Keratinocyte (primary cell): Measurements from ENCODE around the gene CD244. TPM values are rescaled to one million over a fixed set of nuclear protein-coding genes. Genes with fewer than 3 reads are reported as not detected.

Experiments
- DNase-seq: peaks from one replicate; pipeline ENCODE4 v3.0.0-alpha.2; 2011; ENCODE audit warnings: low read depth, missing footprints, low spot score
- FAIRE-seq: peaks from 2 replicates; lab custom pipeline; 2011; peaks lifted over from hg19 to GRCh38; lab: Jason Lieb, UNC
- H2AFZ ChIP-seq: 2 replicates; pipeline ENCODE4 v1.6.0; 2012; ENCODE audit warnings: low read length, control low read depth, inconsistent platforms; ENCODE audit not compliant: control insufficient read depth
- H3K27ac ChIP-seq: 2 replicates; pipeline ENCODE4 v1.5.1; 2011; ENCODE audit warnings: low read length; ENCODE audit not compliant: control insufficient read depth, insufficient read depth
- H3K27me3 ChIP-seq: 3 replicates; pipeline ENCODE4 v1.6.0; 2011; ENCODE audit warnings: low read length; ENCODE audit not compliant: control insufficient read depth, insufficient read depth; ENCODE audit errors: extremely low read depth
- H3K36me3 ChIP-seq, 2 experiments: 2 replicates in 1 of 2; 3 replicates in 1 of 2; pipeline ENCODE4 v1.5.1; 2011; ENCODE audit warnings: low read length in 2 of 2, mild to moderate bottlenecking in 1 of 2; ENCODE audit not compliant: control insufficient read depth in 2 of 2, insufficient read depth in 2 of 2; ENCODE audit errors: extremely low read depth in 1 of 2
- H3K4me1 ChIP-seq: 3 replicates; pipeline ENCODE4 v1.5.1; 2011; ENCODE audit warnings: low read length; ENCODE audit not compliant: control insufficient read depth, insufficient read depth; ENCODE audit errors: extremely low read depth
- H3K4me2 ChIP-seq: 3 replicates; pipeline ENCODE4 v1.6.0; 2011; ENCODE audit warnings: low read depth, low read length; ENCODE audit not compliant: control insufficient read depth, insufficient read depth; ENCODE audit errors: extremely low read depth
- H3K4me3 ChIP-seq, 3 experiments: fragments of 200-600 bp in 1 of 3; sonication (generic) in 1 of 3; 2 replicates in 2 of 3; 3 replicates in 1 of 3; pipeline ENCODE4 v1.5.1; 2011 to 2016; ENCODE audit warnings: low read length in 3 of 3, mild to moderate bottlenecking in 3 of 3, control low read depth in 2 of 3, inconsistent platforms in 1 of 3, low read depth in 1 of 3, mixed read lengths in 1 of 3, mixed run types in 1 of 3, moderate library complexity in 1 of 3; ENCODE audit not compliant: control insufficient read depth in 2 of 3, insufficient read depth in 2 of 3; ENCODE audit errors: extremely low read depth in 1 of 3
- H3K79me2 ChIP-seq: 2 replicates; pipeline ENCODE4 v1.6.0; 2012; ENCODE audit warnings: low read length; ENCODE audit not compliant: control insufficient read depth, insufficient read depth
- H3K9ac ChIP-seq: 3 replicates; pipeline ENCODE4 v1.6.0; 2011; ENCODE audit warnings: low read length; ENCODE audit not compliant: control insufficient read depth, insufficient read depth; ENCODE audit errors: extremely low read depth
- H3K9me1 ChIP-seq: 3 replicates; pipeline ENCODE4 v1.6.0; 2011; ENCODE audit warnings: low read length; ENCODE audit not compliant: control insufficient read depth, insufficient read depth; ENCODE audit errors: extremely low read depth
- H3K9me3 ChIP-seq: 2 replicates; pipeline ENCODE4 v1.5.1; 2012; ENCODE audit warnings: low read depth, low read length; ENCODE audit not compliant: control insufficient read depth
- H4K20me1 ChIP-seq: 3 replicates; pipeline ENCODE4 v1.6.0; 2011; ENCODE audit warnings: low read length; ENCODE audit not compliant: control insufficient read depth, insufficient read depth; ENCODE audit errors: extremely low read depth
- CTCF ChIP-seq, 3 experiments: IDR thresholded peaks in 1 of 3; conservative IDR thresholded peaks in 1 of 3; optimal IDR thresholded peaks in 1 of 3; 2 replicates in 2 of 3; 3 replicates in 1 of 3; pipeline versions ENCODE3 to v1.5.1; 2011; ENCODE audit warnings: low read length in 3 of 3, mild to moderate bottlenecking in 3 of 3, moderate library complexity in 2 of 3, control low read depth in 1 of 3, inconsistent platforms in 1 of 3; ENCODE audit not compliant: insufficient read depth in 2 of 3; ENCODE audit errors: extremely low read depth in 1 of 3
- EZH2 ChIP-seq: IDR thresholded peaks from one replicate; pipeline ENCODE4 v1.6.1; 2012; ENCODE audit warnings: inconsistent platforms, mild to moderate bottlenecking, low read length, moderate library complexity
- dilution Hi-C: fragments of 300-500 bp; cut with MboI; formaldehyde crosslinking; loops from one replicate; pipeline ENCODE4 v1.7.0; 2020; ENCODE audit warnings: low sequenced_read_pairs; ENCODE audit not compliant: extremely low pct_ligation_motif_present
- polyA plus RNA-seq, 5 experiments: library from polyadenylated mRNA; depleted of rRNA in 3 of 5; stranded (reverse) in 3 of 5; stranded (forward) in 1 of 5; unstranded in 1 of 5; fragments of >200 nt; gene quantifications; 1 replicate in 1 of 5; 2 replicates in 3 of 5; 3 replicates in 1 of 5; pipeline versions ENCODE4 v1.2.1 to v1.2.3, GENCODE V29; 2011 to 2012; ENCODE audit warnings: missing spikeins in 2 of 5, low read depth in 1 of 5, low replicate concordance in 1 of 5

Gene CD244
- polyA plus RNA-seq, 1 donor (not counting 4 experiments of a cell fraction or from before 2014, with no cell fraction given), result not detected

GRCh38 chr1:160863061-160863773 lies 530 bp upstream of the CD244 start:
- no peak overlapping the region for H3K9ac ChIP-seq
- dilution Hi-C loops, result no loop called here
- H3K4me2 ChIP-seq, result no peak overlapping the region
- no peak for FAIRE-seq
- no peak overlapping the region for H2AFZ ChIP-seq
- no peaks in the 10 kb centered on the region for H3K4me1 ChIP-seq
- H3K9me3 ChIP-seq, result no peaks in the 10 kb centered on the region
- H3K27ac ChIP-seq, result no peak overlapping the region
- DNase-seq, result no peak
- no peaks in the 10 kb centered on the region for H3K79me2 ChIP-seq
- no peaks in the 10 kb centered on the region for H3K27me3 ChIP-seq
- no peaks in the 10 kb centered on the region for H3K9me1 ChIP-seq
- H3K36me3 ChIP-seq, result no peaks in the 10 kb centered on the region
- H3K4me3 ChIP-seq, result no peak overlapping the region
- no peak for TF ChIP-seq EZH2
- no peak for TF ChIP-seq CTCF (optimal IDR thresholded peaks at IDR 0.05 in 1 of 3, IDR thresholded peaks at IDR 0.05 in 1 of 3, conservative IDR thresholded peaks at IDR 0.05 in 1 of 3; ENCODE audit: extremely low read depth in 1 of 3, insufficient read depth in 2 of 3, low read length in 3 of 3)
- H4K20me1 ChIP-seq, result no peaks in the 10 kb centered on the region

GRCh38 chr1:160860840-160861505 lies 1.7 kb downstream of the CD244 start:
- Histone ChIP-seq H3K4me3 (no peak overlapping the region), H2AFZ (no peak overlapping the region), H3K9me1 (no peaks in the 10 kb centered on the region), H3K4me1 (no peaks in the 10 kb centered on the region), H3K4me2 (no peak overlapping the region), H4K20me1 (no peaks in the 10 kb centered on the region), H3K79me2 (no peaks in the 10 kb centered on the region), H3K27ac (no peak overlapping the region), H3K9ac (no peak overlapping the region), H3K9me3 (no peaks in the 10 kb centered on the region), H3K27me3 (no peaks in the 10 kb centered on the region), H3K36me3 (no peaks in the 10 kb centered on the region)
- dilution Hi-C loops, result no loop called here
- TF ChIP-seq EZH2 (no peak), CTCF (optimal IDR thresholded peaks at IDR 0.05 in 1 of 3, IDR thresholded peaks at IDR 0.05 in 1 of 3, conservative IDR thresholded peaks at IDR 0.05 in 1 of 3; ENCODE audit: extremely low read depth in 1 of 3, insufficient read depth in 2 of 3, low read length in 3 of 3) (no peak)
- FAIRE-seq (no peak), DNase-seq (no peak)
